ENCODE results near the gene JUN. TPM values are rescaled to one million over a fixed set of nuclear protein-coding genes. Genes with fewer than 3 reads are reported as not detected.

Gene JUN
- total RNA-seq, 1 donor from 2014 or later, result 43.4 TPM

- DNase-seq (ENCODE audit: low read depth in 2 of 2), result peak; percentile 87 to 94
These were observed 1.1 kb upstream of the JUN start for GRCh38 chr1:58784758-58785441.

GRCh38 chr1:58783090-58783992 lies 506 bp downstream of the JUN start:
- peak in 1 of 2 donors; percentile 55 for DNase-seq (ENCODE audit: low read depth in 2 of 2)

GRCh38 chr1:58782178-58783089 lies 1.4 kb downstream of the JUN start:
- DNase-seq (ENCODE audit: low read depth in 2 of 2), result peak in 1 of 2 donors; percentile 45

DNA sequence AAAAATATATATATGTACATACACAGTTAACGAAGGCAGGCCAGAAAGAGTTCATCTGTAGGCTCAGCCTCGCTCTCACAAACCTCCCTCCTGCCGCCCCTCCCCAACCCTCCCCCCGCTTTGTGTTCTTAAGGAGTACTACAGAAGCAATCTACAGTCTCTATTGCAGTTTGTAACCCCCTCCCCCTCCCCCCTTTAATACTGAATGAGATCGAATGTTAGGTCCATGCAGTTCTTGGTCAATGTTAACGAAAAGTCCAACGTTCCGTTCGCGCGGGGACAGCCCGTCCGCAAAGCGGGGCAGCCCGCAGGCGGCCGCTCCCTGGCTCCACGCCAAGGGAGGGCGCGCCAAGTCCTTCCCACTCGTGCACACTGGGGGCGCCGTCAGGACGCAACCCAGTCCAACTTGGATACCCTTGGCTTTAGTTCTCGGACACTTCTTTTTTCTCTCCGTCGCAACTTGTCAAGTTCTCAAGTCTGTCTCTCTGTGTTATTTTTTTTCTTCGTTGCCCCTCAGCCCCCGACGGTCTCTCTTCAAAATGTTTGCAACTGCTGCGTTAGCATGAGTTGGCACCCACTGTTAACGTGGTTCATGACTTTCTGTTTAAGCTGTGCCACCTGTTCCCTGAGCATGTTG lies 2.2 kb downstream of the JUN start:
- peak in 1 of 2 donors; percentile 77 for DNase-seq (ENCODE audit: low read depth in 2 of 2)

DNA sequence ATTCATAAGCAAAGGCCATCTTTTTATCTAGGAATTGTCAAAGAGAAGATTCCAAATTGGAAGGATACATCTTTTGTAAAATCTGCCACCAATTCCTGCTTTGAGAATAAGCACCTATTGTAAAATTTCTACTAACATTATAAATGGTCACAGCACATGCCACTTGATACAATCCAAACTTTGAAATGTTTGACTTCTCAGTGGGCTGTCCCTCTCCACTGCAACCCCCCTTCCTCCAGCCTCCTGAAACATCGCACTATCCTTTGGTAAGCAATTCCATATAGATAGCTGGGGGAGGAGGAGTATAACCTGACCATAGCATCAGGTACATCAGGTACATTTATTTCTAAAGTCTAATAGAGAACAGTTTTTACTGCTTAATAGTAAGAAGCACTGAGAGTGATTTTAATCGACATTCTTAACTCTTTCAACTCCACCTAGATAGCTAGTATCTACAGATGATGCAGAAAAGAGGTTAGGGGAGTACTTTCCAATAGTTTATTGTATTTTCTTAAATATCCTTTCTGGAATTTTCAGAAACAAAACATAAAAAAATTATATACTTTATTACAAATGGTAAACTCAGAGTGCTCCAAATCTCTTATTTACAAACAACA lies 2.9 kb downstream of the JUN start:
- DNase-seq (ENCODE audit: low read depth in 2 of 2), result peak in 1 of 2 donors; percentile 42

DNA sequence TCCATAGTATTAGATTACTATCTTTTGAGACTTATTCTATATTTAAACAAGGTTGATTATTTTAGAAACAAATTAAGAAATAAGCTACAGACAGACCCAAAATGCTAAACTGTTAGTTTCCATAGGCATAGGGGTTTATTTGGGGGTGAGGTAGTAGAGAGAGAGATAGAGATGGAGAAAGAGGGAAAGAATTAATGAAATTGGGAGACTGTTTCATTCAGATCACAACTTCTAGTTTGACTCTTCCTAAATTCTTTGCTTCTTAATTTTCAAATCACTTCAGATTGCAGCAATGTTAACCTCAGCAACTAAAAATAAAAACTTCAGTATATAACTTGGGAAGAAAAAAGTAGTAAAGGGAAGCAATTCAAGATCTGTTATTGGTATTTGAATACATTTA lies 3.4 kb downstream of the JUN start:
- no peak for DNase-seq (ENCODE audit: low read depth in 2 of 2)

GRCh38 chr1:58779801-58780382 lies 4.0 kb downstream of the JUN start:
- peak; percentile 81 to 88 for DNase-seq (ENCODE audit: low read depth in 2 of 2)

GRCh38 chr1:58779059-58779754 lies 4.6 kb downstream of the JUN start:
- DNase-seq (ENCODE audit: low read depth in 2 of 2), result peak in 1 of 2 donors; percentile 57

- DNase-seq (ENCODE audit: low read depth in 2 of 2), result no peak
These were observed 5.4 kb downstream of the JUN start for GRCh38 chr1:58778385-58779000.

- no peak for DNase-seq (ENCODE audit: low read depth in 2 of 2)
These were observed 9.8 kb downstream of the JUN start for GRCh38 chr1:58774027-58774426.

DNA sequence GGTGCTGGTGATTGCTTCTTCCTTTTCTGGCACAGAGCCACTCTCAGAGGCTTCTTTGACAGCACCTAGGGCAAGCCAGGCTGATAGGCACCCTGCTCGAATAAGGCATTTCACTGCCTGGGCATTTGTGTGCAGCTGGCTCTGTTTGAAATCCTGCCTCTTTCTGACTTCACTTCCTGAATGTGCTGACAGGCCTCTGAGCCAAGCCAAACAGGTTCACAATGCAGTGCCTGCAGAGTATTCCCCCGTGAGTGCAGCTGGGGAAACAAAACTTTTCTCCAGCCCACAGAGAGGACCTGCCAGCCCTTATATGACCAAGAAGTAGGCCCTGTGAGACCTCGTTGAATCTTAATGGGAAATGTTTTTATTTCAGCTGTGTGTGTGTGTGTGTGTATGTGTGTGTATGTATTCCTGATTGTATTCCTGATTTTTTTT lies 10.4 kb downstream of the JUN start:
- peak; percentile 85 to 97 for DNase-seq (ENCODE audit: low read depth in 2 of 2)

DNA sequence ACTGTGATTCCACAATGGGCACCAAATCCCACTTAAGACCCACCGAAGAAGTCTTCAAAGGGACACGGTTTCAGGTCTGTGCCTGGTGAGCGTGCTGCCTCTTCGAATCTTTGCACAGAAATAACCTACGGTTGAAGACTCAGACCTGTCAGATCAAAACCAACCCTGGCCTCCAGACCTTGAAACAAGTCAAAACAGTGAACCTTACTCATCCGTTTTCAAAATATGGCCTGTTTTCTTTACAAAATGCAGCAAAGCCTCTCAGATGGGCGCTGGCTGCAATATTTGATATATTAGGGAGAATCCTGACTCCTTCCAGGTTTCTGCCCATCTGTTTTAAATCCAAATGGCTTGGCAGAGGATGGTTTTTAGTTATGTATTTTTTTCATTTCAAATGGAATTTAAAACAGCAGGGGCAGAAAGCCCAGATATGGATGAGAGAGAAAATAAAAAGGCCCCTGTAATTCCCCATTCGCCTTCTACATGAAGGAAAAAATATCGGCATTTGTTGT lies 14.0 kb downstream of the JUN start:
- no peak for DNase-seq (ENCODE audit: low read depth in 2 of 2)

DNA sequence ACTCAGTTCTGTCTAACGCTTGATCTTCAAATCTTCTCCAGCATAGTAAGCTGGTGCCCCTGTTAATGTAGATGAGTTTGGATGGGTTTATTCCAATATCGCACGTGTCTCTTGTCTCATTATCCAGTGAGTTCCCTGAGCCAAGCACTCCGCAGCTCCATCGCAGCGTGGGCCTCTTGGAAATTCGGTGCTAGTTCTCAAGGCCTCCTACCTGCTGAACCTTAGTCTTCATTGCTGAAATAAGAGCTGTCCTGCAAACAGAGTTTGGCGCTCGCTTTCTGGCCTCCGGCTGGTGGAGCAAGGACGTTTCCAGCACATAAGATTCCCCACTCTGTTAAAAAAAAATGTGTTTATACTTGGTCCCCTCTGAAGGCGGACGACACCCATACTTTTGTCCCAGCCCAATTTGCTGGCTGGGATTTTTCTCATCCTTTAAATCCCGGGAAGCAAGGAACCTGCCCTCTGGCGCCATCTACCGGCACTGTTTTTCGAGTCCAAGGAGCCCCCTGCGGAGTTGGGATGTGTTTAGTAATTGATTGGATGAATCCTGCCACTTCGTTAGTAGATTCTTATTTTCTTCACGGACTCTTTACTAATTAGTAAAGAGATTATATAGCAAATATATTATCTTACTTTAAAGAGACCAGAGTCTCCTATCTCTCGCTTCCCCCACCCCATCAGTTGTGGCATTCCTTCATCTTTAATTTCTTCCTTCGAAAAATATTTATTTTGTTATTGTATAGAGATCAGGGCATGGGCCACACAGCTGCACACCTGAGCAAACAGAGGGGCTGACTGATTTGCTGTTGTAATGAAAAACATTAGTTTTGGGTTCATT lies 14.7 kb downstream of the JUN start:
- peak in 1 of 2 donors; percentile 74 for DNase-seq (ENCODE audit: low read depth in 2 of 2)

GRCh38 chr1:58768191-58768731 lies 15.6 kb downstream of the JUN start:
- no peak for DNase-seq (ENCODE audit: low read depth in 2 of 2)

GRCh38 chr1:58767143-58767542 lies 16.7 kb downstream of the JUN start:
- no peak for DNase-seq (ENCODE audit: low read depth in 2 of 2)

- DNase-seq (ENCODE audit: low read depth in 2 of 2), result no peak
These were observed 18.4 kb downstream of the JUN start for GRCh38 chr1:58765441-58765840.

DNA sequence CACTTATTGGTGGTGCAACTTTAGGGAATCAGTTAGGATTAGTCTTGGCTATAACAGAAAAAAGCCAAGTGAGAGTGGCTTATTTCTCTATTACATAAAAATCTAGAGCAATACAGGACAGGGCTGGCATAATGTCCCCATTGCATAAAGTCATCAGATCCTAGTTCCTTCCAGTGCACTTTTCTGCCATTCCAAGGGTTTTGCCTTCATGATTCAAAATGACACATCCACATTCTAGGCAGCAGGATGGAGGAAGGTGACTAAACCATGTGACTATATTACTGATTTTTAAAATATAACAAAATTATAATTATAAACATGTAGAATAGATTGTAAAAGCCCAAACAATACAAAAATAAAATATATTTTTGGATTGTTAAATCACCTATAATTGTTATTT lies 18.8 kb downstream of the JUN start:
- DNase-seq (ENCODE audit: low read depth in 2 of 2), result peak in 1 of 2 donors; percentile 34

Measured in dermis microvascular lymphatic vessel endothelial cell (primary cell).